Spleen (tissue), 7 donors: ENCODE measurements around the gene TECTA.

Experiments
- CTCF ChIP-seq, 11 experiments: fragments of 200-600 bp in 7 of 11; fragments of 450-650 bp in 4 of 11; sonication (generic) in 4 of 11; IDR thresholded peaks in 8 of 11; conservative IDR thresholded peaks in 3 of 11; 1 replicate in 7 of 11; 2 replicates in 4 of 11; pipeline versions ENCODE4 v1.4.0 to v1.8.0; 2016 to 2021; ENCODE audit warnings: antibody characterized with exemption in 11 of 11, inconsistent platforms in 4 of 11, mild to moderate bottlenecking in 1 of 11
- POLR2A ChIP-seq, 3 donors: fragments of 450-650 bp; IDR thresholded peaks; one replicate each; pipeline ENCODE4 v1.5.1; 2017; ENCODE audit warnings: antibody characterized with exemption in 3 of 3, mild to moderate bottlenecking in 1 of 3
- POLR2AphosphoS5 ChIP-seq, 3 donors: sonication (generic); formaldehyde crosslinking; IDR thresholded peaks; one replicate each; pipeline ENCODE4 v1.5.1; 2017; ENCODE audit warnings: antibody characterized with exemption in 3 of 3
- donor health status: DM: no; HTN: no; CAD: no; lungs with moderate emphysema.
- donor health status: DM: no; HTN: no; CAD: no.
- donor health status: DM: no; HTN: no; CAD: no.

GRCh38 chr11:121199516-121199915 lies 98.5 kb downstream of the TECTA start:
- TF ChIP-seq CTCF (IDR thresholded peaks at IDR 0.05 in 8 of 11, conservative IDR thresholded peaks at IDR 0.05 in 3 of 11): no peak
- no peak for TF ChIP-seq POLR2AphosphoS5 (IDR thresholded peaks at IDR 0.05)
- TF ChIP-seq POLR2A (IDR thresholded peaks at IDR 0.05): no peak
